ENCODE measurements around the gene CEP63. TPM values are rescaled to one million over a fixed set of nuclear protein-coding genes. Genes with fewer than 3 reads are reported as not detected.

The CEP63 gene
- total RNA-seq, 4 donors from 2014 or later: 21.3 to 26.5 (median 24.3) TPM

GRCh38 chr3:134622806-134623365, 137.0 kb downstream of the CEP63 start:
- intact Hi-C loops (cut with DNase I): no loop called here
- 76 to 94% methylated on average over 5 of the region's 5 CpGs for WGBS, 2 donors
- Histone ChIP-seq H3K27ac (no peak overlapping the region), H3K9me3 (no peaks in the 10 kb centered on the region), H3K27me3 (no peaks in the 10 kb centered on the region), H3K4me3 (replicated peaks in 1 of 3) (no peak overlapping the region), H3K36me3 (no peaks in the 10 kb centered on the region), H3K4me1 (no peaks in the 10 kb centered on the region)
- DNase-seq: no peak
- TF ChIP-seq CTCF (IDR thresholded peaks at IDR 0.05) (no peak), POLR2A (IDR thresholded peaks at IDR 0.05) (no peak)

- no peak for DNase-seq
- TF ChIP-seq POLR2A (IDR thresholded peaks at IDR 0.05) (no peak), CTCF (IDR thresholded peaks at IDR 0.05) (no peak)
- Histone ChIP-seq H3K27me3 (no peaks in the 10 kb centered on the region), H3K4me1 (no peaks in the 10 kb centered on the region), H3K36me3 (no peaks in the 10 kb centered on the region), H3K4me3 (replicated peaks in 1 of 3) (no peak overlapping the region), H3K27ac (no peak overlapping the region), H3K9me3 (no peaks in the 10 kb centered on the region)
- intact Hi-C loops (cut with DNase I): no loop called here
- 93 to 95% methylated on average over 7 of the region's 7 CpGs for WGBS, 2 donors
These were observed 137.9 kb downstream of the CEP63 start for GRCh38 chr3:134623615-134624245.

Other genes with a start within 250 kb of the CEP63 start
- 100 to 1,000 TPM in 2 of 4 donors, 10 to 100 TPM in 2; 95.2 to 168 (median 108) TPM for gene RYK, start 235.2 kb upstream of the CEP63 start, total RNA-seq
- gene AMOTL2, start 111.6 kb upstream of the CEP63 start, total RNA-seq: 100 to 1,000 TPM in 3 of 4 donors, 10 to 100 TPM in 1; 76.0 to 149 (median 117) TPM
- gene ANAPC13, start 72 bp upstream of the CEP63 start, total RNA-seq: 100 to 1,000 TPM in 2 of 4 donors, 10 to 100 TPM in 2; 60.1 to 112 (median 93.5) TPM
- 10 to 100 TPM in 1 of 4 donors, 1 to 10 TPM in 3; 3.2 to 10.2 (median 7.2) TPM for gene KY, start 165.0 kb downstream of the CEP63 start, total RNA-seq